22Rv1 (cell line): ENCODE measurements around the gene SSC4D.

Experiments
- CTCF ChIP-seq: fragments of 450-650 bp; IDR thresholded peaks from 2 replicates; pipeline ENCODE4 v1.5.1; 2017; ENCODE audit warnings: mild to moderate bottlenecking
- ZFX ChIP-seq: fragments of 450-650 bp; IDR thresholded peaks from 2 replicates; pipeline ENCODE4 v1.6.1; 2017; ENCODE audit warnings: antibody characterized with exemption, borderline replicate concordance

- no peak for TF ChIP-seq CTCF
- no peak for TF ChIP-seq ZFX
These were observed 55.0 kb downstream of the SSC4D start for GRCh38 chr7:76354516-76354915.
